ENCODE data around the gene NECAB2.

NECAB2 gene

DNA sequence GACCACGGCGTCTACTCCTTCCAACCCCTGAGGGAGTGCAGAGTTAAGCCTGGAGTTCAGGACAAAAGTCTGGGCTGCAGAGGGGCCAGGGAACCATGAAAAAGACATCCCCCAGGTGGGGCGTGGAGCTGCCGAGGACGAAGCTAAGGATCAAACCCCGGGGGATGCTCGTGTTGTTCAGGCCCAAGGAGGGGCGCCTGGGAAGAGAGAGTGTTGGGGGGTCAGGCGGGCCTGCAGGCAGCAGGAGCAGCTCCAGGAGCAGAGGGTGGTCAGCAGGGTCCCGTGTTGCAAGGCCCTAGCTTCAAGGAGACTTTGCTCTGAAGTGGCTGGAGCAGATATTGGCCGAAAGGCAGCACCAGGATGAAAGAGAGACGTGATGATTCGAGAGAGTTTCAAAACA lies 26.7 kb downstream of the NECAB2 start:
- DNase-seq, result no peak

GRCh38 chr16:83995754-83996153 lies 27.7 kb downstream of the NECAB2 start:
- DNase-seq, result no peak

DNA sequence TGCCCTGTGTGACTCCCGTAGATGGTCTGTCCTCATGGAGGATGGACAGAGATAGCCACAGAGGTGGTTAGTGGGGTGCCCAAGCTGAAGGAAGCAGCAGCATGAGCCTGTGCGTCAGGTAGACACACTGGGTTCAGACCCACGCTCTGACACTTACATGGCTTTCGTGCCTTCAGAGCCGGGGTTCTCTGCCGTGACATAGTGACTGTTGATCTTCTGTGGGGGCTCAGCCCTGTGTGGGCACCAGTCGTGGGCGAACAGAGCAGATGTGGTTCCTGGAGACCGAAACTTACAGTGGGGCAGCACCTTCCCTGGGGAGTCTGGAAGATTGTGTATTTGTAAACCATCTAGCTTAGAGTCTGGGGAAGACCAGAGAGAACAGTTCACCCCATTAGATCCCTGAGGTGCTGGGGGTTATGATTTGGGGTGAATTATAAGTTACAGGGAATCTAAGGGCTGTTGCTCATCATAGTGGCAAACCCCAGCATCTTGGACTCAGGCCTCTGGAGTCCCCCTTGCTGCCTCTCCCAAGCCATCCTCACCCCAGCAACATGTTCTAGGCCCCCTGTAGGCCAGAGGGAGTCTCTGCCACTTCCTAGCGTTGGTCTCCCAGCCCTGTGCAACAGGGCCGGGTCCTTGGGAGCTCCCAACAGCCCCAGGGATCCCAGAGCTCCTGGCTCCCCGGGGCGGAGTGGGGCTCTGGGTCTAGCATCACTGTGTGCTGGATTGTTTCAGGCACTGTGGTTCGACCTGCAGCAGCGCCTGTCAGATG lies 28.6 kb downstream of the NECAB2 start:
- DNase-seq, result no peak

DNA sequence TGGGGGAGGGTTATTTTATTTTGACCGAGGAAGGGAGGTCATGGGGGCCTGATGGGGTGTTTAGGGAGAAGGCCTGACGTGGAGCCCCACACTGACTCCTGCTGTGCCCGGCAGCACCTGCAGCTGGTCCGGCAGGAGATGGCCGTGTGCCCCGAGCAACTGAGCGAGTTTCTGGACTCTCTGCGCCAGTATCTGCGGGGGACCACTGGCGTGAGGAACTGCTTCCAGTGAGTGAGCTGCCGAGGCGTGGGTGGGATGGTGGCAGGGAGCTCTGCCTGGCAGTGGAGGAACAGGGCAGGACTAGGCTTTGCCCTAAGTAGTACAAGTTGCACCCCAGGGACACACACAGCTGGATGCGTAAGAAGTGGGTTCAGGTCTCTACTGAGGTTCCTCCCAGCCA lies 30.0 kb downstream of the NECAB2 start:
- no peak for DNase-seq

DNA sequence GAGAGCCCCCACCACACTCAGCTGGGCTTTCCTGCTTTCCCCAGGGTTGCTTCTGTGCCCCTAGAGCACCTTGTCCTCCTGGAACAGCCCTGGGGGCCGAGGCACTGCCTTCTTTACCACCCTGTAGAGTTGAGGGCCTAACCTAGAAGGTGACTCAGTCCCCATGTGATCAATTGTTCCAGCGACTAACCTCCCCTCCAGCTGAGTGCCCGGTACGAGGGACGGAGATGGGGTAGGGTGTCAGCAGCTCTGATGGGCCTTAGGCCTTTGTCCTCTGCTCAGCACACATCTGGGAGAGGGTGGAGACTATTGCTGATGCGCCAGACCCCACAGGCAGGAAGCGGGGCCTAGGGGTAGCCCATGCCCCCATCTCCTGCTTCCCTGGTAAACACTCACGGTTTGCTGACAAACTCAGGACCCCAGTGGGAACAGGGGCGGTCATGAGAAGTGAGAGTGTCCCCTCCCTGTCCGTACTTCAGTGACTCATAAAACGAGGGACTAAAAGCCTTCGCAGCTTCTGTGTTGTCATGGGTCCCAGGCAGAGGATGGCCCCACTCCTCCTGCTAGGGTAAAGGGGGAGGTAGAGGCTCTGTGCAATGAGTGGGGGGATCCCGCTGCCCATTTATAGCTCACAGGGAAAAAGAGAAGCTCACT lies 33.1 kb downstream of the NECAB2 start:
- no peak for DNase-seq

DNA sequence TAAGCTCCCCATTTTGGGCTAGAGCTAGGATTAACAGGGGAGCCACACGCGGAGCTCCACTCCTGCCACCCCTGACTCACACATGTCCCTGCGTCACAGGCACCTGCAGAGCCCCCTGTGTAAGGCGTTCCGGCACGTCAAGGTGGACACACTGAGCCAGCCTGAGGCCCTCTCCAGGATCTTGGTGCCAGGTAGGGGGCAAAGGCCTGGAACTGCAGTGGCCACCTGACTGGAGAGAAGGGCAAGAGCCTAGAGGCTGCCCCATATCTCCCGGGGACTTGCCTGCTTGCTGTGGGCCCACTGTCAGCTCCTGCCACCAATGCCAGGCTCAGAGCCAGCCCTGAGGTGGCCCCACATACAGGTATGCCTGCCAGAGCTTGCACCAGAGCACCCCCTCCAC lies 33.7 kb downstream of the NECAB2 start:
- DNase-seq, result no peak

DNA sequence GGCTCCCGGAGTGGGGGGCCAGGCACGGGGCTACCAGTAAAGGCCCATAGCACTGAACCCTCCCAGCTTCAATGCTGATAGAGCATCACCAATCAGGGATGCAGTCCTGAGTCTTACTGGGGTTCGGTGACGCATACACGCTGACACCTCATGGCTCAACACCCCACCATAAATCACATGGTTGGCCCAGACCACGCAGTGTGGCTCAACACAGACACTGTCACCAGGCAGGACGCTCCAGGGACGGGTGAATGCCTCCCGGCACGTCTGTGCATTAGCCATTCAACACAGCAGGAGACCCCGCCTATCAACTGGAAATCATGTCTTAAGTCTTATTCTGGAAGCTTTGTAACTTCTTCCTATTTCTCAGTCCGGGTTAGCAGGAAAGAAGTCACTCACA lies 35.0 kb downstream of the NECAB2 start:
- DNase-seq, result no peak

GRCh38 chr16:84004442-84004841 lies 36.4 kb downstream of the NECAB2 start:
- no peak for DNase-seq

DNA sequence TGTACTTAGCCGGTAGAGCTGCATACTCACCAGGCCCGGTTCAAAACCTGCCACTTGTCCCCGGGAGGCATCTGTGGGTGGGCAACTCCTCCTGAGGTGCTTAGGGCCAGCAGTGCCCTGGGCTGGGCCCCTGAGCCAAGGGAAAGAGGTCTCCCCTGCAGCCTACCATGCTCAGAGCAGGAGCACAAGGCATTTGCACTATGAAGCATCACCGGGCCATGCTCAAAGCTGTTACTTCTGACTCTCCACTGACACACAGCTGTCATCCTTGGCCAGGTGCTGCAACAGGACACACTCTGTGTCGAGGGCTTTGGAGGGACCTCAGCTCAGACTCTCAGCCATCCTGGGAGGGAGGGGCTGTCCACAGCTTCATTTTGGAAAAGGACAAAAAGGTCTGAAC lies 37.3 kb downstream of the NECAB2 start:
- no peak for DNase-seq

- DNase-seq, result no peak
Measured at GRCh38 chr16:84007520-84007919, 39.5 kb downstream of the NECAB2 start.

- DNase-seq, result no peak
Measured at GRCh38 chr16:84007965-84008364, 39.9 kb downstream of the NECAB2 start.

- no peak for DNase-seq
Measured at GRCh38 chr16:84009282-84009681, 41.2 kb downstream of the NECAB2 start.

GRCh38 chr16:84013787-84014569 lies 45.9 kb downstream of the NECAB2 start:
- peak; percentile 61 to 70 for DNase-seq

DNA sequence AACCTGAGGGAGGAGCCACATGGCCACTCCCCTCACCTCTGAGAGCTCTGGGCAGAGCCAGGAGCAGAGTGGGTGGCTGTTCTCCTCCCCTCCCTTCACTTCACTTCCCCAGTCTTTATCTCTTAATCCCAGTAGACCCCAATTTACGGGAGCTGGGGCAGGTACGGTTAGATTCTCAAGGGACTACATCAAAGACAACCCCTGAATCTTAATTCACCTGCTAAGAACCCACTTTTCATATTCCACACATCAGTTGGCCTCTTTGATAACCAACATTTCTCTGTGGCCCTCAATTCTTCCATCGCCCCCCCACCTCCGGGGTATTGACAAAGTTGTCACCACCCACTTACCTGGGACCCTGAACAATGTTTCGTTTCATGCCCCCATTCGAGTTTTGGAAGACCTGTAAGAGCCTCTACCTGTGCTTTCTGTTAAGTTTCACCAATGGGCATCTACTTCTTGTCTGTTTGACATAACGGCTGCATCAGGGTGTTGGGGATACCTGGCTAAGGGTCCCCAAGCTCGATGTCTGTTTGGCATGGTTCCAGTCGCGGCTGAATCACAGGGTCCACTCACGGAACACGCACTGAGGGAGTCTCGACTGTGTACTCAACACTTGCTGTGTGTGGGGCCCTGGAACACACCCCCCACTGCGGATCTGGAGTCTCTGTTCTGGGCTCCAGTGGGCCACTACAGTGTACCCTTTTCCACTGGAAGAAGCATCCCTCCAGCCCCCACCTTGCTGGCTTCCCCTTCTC lies 46.7 kb downstream of the NECAB2 start:
- no peak for DNase-seq

GRCh38 chr16:84015399-84015798 lies 47.4 kb downstream of the NECAB2 start:
- no peak for DNase-seq

- no peak for DNase-seq
Measured at GRCh38 chr16:84016477-84016876, 48.4 kb downstream of the NECAB2 start.

GRCh38 chr16:84018710-84019109 lies 50.7 kb downstream of the NECAB2 start:
- DNase-seq, result no peak

DNA sequence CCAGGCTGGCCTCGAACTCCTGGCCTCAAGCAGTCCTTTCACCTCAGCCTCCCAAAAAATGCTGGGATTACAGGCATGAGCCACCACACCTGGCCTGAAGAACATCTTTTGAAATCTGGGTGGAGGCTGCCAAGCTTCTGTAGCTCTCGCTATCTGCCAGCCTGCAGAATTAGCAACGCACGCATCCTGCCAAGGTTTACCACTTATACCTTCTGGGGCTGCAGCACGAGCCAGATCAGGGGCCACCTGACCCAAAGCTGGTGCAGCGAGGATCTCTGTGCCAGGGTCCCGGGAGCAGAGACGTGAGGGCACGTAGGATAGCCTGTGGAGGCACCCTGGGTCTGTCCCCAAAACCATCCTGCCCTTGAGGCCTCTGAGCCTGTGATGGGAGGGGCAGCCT lies 52.3 kb downstream of the NECAB2 start:
- no peak for DNase-seq

GRCh38 chr16:84021488-84021887 lies 53.4 kb downstream of the NECAB2 start:
- DNase-seq, result no peak

DNA sequence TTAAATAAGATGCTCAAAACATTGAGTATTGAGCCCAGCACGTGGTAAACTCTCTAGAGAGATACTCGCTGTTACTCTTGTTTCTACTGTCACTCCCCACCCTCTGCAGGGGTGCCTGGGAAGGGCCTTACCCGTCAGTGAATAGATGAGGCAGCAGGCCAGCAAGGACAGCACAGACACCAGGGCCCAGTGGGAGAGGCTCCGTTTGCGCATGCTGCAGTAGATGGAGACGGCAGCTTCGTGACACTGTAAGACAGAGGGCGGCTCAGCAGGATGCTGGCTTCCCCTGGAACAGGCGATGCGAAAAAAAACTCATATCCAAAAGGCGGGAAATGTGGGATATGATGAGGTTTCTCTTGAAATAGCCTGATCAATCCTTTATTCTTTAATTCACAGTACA lies 54.6 kb downstream of the NECAB2 start:
- no peak for DNase-seq

- no peak for DNase-seq
Measured at GRCh38 chr16:84024854-84025253, 56.8 kb downstream of the NECAB2 start.

- DNase-seq, result no peak
Measured at GRCh38 chr16:84026606-84027005, 58.6 kb downstream of the NECAB2 start.

- DNase-seq, result no peak
Measured at GRCh38 chr16:84027625-84028024, 59.6 kb downstream of the NECAB2 start.

Measured in activated CD4-positive, alpha-beta T cell treated with anti-CD3 and anti-CD28 coated beads, Interleukin-2, amount 50 U/mL, for 48 hours (primary cell).